B cell (primary cell): Measurements from ENCODE around the gene SMTNL2. TPM values are rescaled to one million over a fixed set of nuclear protein-coding genes. Genes with fewer than 3 reads are reported as not detected.

Experiments
- ATAC-seq: fragments of 200-7000 bp; cut with Tn5 transposase; one replicate; pipeline ENCODE4 v1.10.0; 2021; ENCODE audit warnings: low read depth, mild to moderate bottlenecking, moderate number of reproducible peaks, moderate library complexity
- CTCF ChIA-PET: fragments of 350-600 bp; sonication (Branson Sonifier 250); formaldehyde crosslinking; loops from one replicate; lab custom pipeline; 2021; ENCODE audit warnings: antibody characterized with exemption, inconsistent platforms; lab: Charles Lee
- POLR2A ChIA-PET: fragments of 350-600 bp; sonication (Branson Sonifier 250); formaldehyde crosslinking; loops from one replicate; lab custom pipeline; 2021; ENCODE audit warnings: antibody characterized with exemption; lab: Charles Lee
- DNase-seq: peaks from one replicate; pipeline ENCODE4 v3.0.0; 2013
- H2AFZ ChIP-seq: 2 replicates; pipeline ENCODE4 v1.6.1; 2012; ENCODE audit warnings: mild to moderate bottlenecking, low read depth, low read length; ENCODE audit not compliant: insufficient read depth, poor library complexity, severe bottlenecking
- H3K27ac ChIP-seq, 2 donors: 1 replicate in 1 of 2; 2 replicates in 1 of 2; pipeline ENCODE4 v1.5.1; 2012 to 2013; ENCODE audit warnings: low read length in 2 of 2, mild to moderate bottlenecking in 2 of 2, moderate library complexity in 1 of 2
- H3K27me3 ChIP-seq, 4 experiments: fragments of 200-600 bp in 1 of 4; sonication (generic) in 1 of 4; replicated peaks in 1 of 4; 1 replicate in 2 of 4; 2 replicates in 2 of 4; pipeline versions ENCODE4 v1.6.1 to v1.7.0; 2013 to 2016; ENCODE audit warnings: low read length in 3 of 4, mild to moderate bottlenecking in 2 of 4, mixed read lengths in 1 of 4, moderate library complexity in 1 of 4; ENCODE audit not compliant: insufficient read depth in 4 of 4, control insufficient read depth in 3 of 4; ENCODE audit errors: control extremely low read depth in 1 of 4
- H3K36me3 ChIP-seq, 2 experiments: replicated peaks in 1 of 2; 1 replicate in 1 of 2; 2 replicates in 1 of 2; pipeline versions ENCODE4 v1.6.1 to v1.7.1; 2013; ENCODE audit warnings: low read length in 1 of 2; ENCODE audit not compliant: insufficient read depth in 2 of 2, control insufficient read depth in 1 of 2; ENCODE audit errors: control extremely low read depth in 1 of 2, extremely low read depth in 1 of 2
- H3K4me1 ChIP-seq, 2 donors: fragments of 200-600 bp in 1 of 2; sonication (generic) in 1 of 2; 1 replicate in 1 of 2; 2 replicates in 1 of 2; pipeline versions ENCODE4 v1.5.1 to v1.6.1; 2013 to 2017; ENCODE audit warnings: low read length in 2 of 2; ENCODE audit not compliant: control insufficient read depth in 2 of 2, insufficient read depth in 2 of 2
- H3K4me2 ChIP-seq: replicated peaks from 2 replicates; pipeline ENCODE3; 2012; ENCODE audit warnings: mild to moderate bottlenecking, low read depth, low read length; ENCODE audit not compliant: poor library complexity, severe bottlenecking
- H3K4me3 ChIP-seq, 5 experiments: fragments of 200-600 bp in 1 of 5; sonication (generic) in 1 of 5; 1 replicate in 3 of 5; 2 replicates in 2 of 5; pipeline versions ENCODE4 v1.5.1 to v1.7.0; 2011 to 2016; ENCODE audit warnings: low read length in 4 of 5, mild to moderate bottlenecking in 4 of 5, low read depth in 2 of 5, control low read depth in 1 of 5, moderate library complexity in 1 of 5; ENCODE audit not compliant: insufficient read depth in 1 of 5; ENCODE audit errors: control extremely low read depth in 1 of 5, extremely low read depth in 1 of 5
- H3K79me2 ChIP-seq: fragments of 200-600 bp; sonication (generic); one replicate; pipeline ENCODE4 v1.6.0; 2016; ENCODE audit warnings: low read length; ENCODE audit not compliant: control insufficient read depth, insufficient read depth
- H3K9ac ChIP-seq: fragments of 200-600 bp; sonication (generic); 2 replicates; pipeline ENCODE4 v1.6.1; 2017; ENCODE audit warnings: mild to moderate bottlenecking, low read length, moderate library complexity
- H3K9me3 ChIP-seq, 3 donors: one replicate each; pipeline versions ENCODE4 v1.6.1 to v1.7.1; 2013; ENCODE audit warnings: low read length in 2 of 3; ENCODE audit not compliant: control insufficient read depth in 2 of 3, insufficient read depth in 1 of 3; ENCODE audit errors: control extremely low read depth in 1 of 3
- H4K20me1 ChIP-seq: 2 replicates; pipeline ENCODE4 v1.6.0; 2012; ENCODE audit warnings: mild to moderate bottlenecking, low read length; ENCODE audit not compliant: insufficient read depth, control insufficient read depth, poor library complexity, severe bottlenecking
- H3K27ac Mint-ChIP-seq: one replicate; pipeline ENCODE4 v1.8.0; 2021; ENCODE audit warnings: mixed read lengths
- H3K27me3 Mint-ChIP-seq: one replicate; pipeline ENCODE4 v1.8.0; 2021; ENCODE audit warnings: mixed read lengths
- H3K4me1 Mint-ChIP-seq: one replicate; pipeline ENCODE4 v1.8.0; 2021; ENCODE audit warnings: mixed read lengths
- H3K4me3 Mint-ChIP-seq: one replicate; pipeline ENCODE4 v1.8.0; 2021; ENCODE audit warnings: mixed read lengths
- H3K9me3 Mint-ChIP-seq: one replicate; pipeline ENCODE4 v1.8.0; 2022; ENCODE audit warnings: mixed read lengths; ENCODE audit not compliant: insufficient read depth
- CTCF ChIP-seq: fragments of 200-600 bp; IDR thresholded peaks from one replicate; pipeline ENCODE4 v1.8.0; 2022; ENCODE audit warnings: antibody characterized with exemption, mild to moderate bottlenecking
- EZH2 ChIP-seq: IDR thresholded peaks from 2 replicates; pipeline ENCODE4 v1.6.1; 2012; ENCODE audit warnings: borderline replicate concordance, low read depth, mild to moderate bottlenecking, moderate library complexity, low read length; ENCODE audit not compliant: insufficient read depth, poor library complexity, severe bottlenecking
- WGBS: methylation state at CpG from one replicate; pipeline ENCODE4 v1.1.5; 2013; ENCODE audit warnings: missing lambda C conversion rate; ENCODE audit not compliant: insufficient coverage; 5-methylcytosine and 5-hydroxymethylcytosine counted together
- intact Hi-C: fragments of 100-400 bp; cut with micrococcal nuclease; formaldehyde crosslinking; loops from one replicate; pipeline ENCODE4 v1.10.0; 2022
- polyA plus RNA-seq: library from polyadenylated mRNA; depleted of rRNA; stranded (reverse); fragments of >200 nt; gene quantifications from 2 replicates; pipeline ENCODE4 v1.2.3, GENCODE V29; 2012
- total RNA-seq, 2 donors: library from RNA; stranded (reverse); fragments of 120-200 nt in 1 of 2; gene quantifications; 1 replicate in 1 of 2; 2 replicates in 1 of 2; pipeline versions ENCODE4 v1.2.3 to v1.2.4, GENCODE V29; 2013 to 2022

SMTNL2 gene
- total and polyA plus RNA-seq, 2 donors (not counting 1 experiment from before 2014, with no cell fraction given): not detected

- H3K27ac ChIP-seq: no peak overlapping the region
- ChIA-PET CTCF (no interaction called here), POLR2A (no interaction called here)
- TF ChIP-seq EZH2 (no peak), CTCF (no peak)
- intact Hi-C loops: no loop called here
- H3K4me2 ChIP-seq: no peak overlapping the region
- H3K4me1 Mint-ChIP-seq: no peaks in the 10 kb centered on the region
- H3K9ac ChIP-seq: no peak overlapping the region
- H3K9me3 ChIP-seq: no peaks in the 10 kb centered on the region
- no peak overlapping the region for H3K4me3 ChIP-seq
- ATAC-seq: no peak
- WGBS: 100% methylated on average over 4 of the region's 4 CpGs
- H3K36me3 ChIP-seq: no peaks in the 10 kb centered on the region
- peaks cover 25% of the 10 kb centered on the region for H3K27me3 Mint-ChIP-seq
- H4K20me1 ChIP-seq: no peaks in the 10 kb centered on the region
- no peak overlapping the region for H2AFZ ChIP-seq
- no peak for DNase-seq
- H3K9me3 Mint-ChIP-seq: no peaks in the 10 kb centered on the region
- no peak overlapping the region for H3K4me3 Mint-ChIP-seq
- H3K4me1 ChIP-seq: no peaks in the 10 kb centered on the region
- no peak overlapping the region for H3K27ac Mint-ChIP-seq
- peaks cover 0 to 7% (median 0%) of the 10 kb centered on the region in 4 experiments for H3K27me3 ChIP-seq
- no peaks in the 10 kb centered on the region for H3K79me2 ChIP-seq
Observed at GRCh38 chr17:4601326-4601725, 17.0 kb downstream of the SMTNL2 start.

GRCh38 chr17:4602041-4602440, 17.7 kb downstream of the SMTNL2 start:
- H2AFZ ChIP-seq: no peak overlapping the region
- H3K4me1 ChIP-seq: no peaks in the 10 kb centered on the region
- no peaks in the 10 kb centered on the region for H3K9me3 ChIP-seq
- no peak overlapping the region for H3K9ac ChIP-seq
- no peaks in the 10 kb centered on the region for H3K9me3 Mint-ChIP-seq
- intact Hi-C loops: no loop called here
- H3K4me2 ChIP-seq: no peak overlapping the region
- peaks cover 0 to 4% (median 0%) of the 10 kb centered on the region in 4 experiments for H3K27me3 ChIP-seq
- 100% methylated on average over 1 of the region's 5 CpGs for WGBS
- no peak for DNase-seq
- no peak overlapping the region for H3K27ac ChIP-seq
- H3K27ac Mint-ChIP-seq: no peak overlapping the region
- ATAC-seq: no peak
- H4K20me1 ChIP-seq: no peaks in the 10 kb centered on the region
- no peak overlapping the region for H3K4me3 Mint-ChIP-seq
- no peaks in the 10 kb centered on the region for H3K79me2 ChIP-seq
- H3K4me1 Mint-ChIP-seq: no peaks in the 10 kb centered on the region
- H3K36me3 ChIP-seq: no peaks in the 10 kb centered on the region
- CTCF ChIA-PET: no interaction called here
- TF ChIP-seq EZH2 (no peak), CTCF (no peak)
- H3K4me3 ChIP-seq: no peak overlapping the region
- POLR2A ChIA-PET: no interaction called here
- H3K27me3 Mint-ChIP-seq: peaks cover 23% of the 10 kb centered on the region
